Measurements from ENCODE around the gene CTBP2. TPM values are rescaled to one million over a fixed set of nuclear protein-coding genes. Genes with fewer than 3 reads are reported as not detected.

Gene CTBP2
- total RNA-seq, 4 donors from 2014 or later: 41.8 to 55.9 (median 47.1) TPM

- no peak for DNase-seq
- Histone ChIP-seq H3K36me3 (peaks cover 0 to 21% (median 0%) of the 10 kb centered on the region in 3 donors), H3K4me1 (peaks cover 4 to 62% (median 36%) of the 10 kb centered on the region in 3 donors), H3K27ac (peak overlapping the region in 3 of 4 donors; percentile 45 to 81 (median 52)), H3K9me3 (no peaks in the 10 kb centered on the region), H3K4me3 (no peak overlapping the region), H3K27me3 (no peaks in the 10 kb centered on the region)
- TF ChIP-seq POLR2A (IDR thresholded peaks at IDR 0.05): no peak
- no peak for TF ChIP-seq CTCF (IDR thresholded peaks at IDR 0.05)
- intact Hi-C loops (cut with DNase I): no loop called here
- WGBS, 2 donors: 56 to 67% methylated on average over 5 of the region's 5 CpGs
Measured at GRCh38 chr10:125095776-125096175, 64.6 kb downstream of the CTBP2 start.

- DNase-seq: no peak
Measured at GRCh38 chr10:125095228-125095627, 65.1 kb downstream of the CTBP2 start.

GRCh38 chr10:125094806-125095205 lies 65.6 kb downstream of the CTBP2 start:
- WGBS, 2 donors: 91 to 92% methylated on average over 8 of the region's 8 CpGs
- TF ChIP-seq POLR2A (IDR thresholded peaks at IDR 0.05) (no peak), CTCF (IDR thresholded peaks at IDR 0.05) (no peak)
- no peaks in the 10 kb centered on the region for H3K9me3 ChIP-seq
- no peak overlapping the region for H3K4me3 ChIP-seq
- peak overlapping the region in 2 of 4 donors; percentile 45 to 81 for H3K27ac ChIP-seq
- peaks cover 0 to 15% (median 0%) of the 10 kb centered on the region in 3 donors for H3K36me3 ChIP-seq
- peaks cover 4 to 67% (median 37%) of the 10 kb centered on the region in 3 donors for H3K4me1 ChIP-seq
- H3K27me3 ChIP-seq: no peaks in the 10 kb centered on the region
- no peak for DNase-seq
- intact Hi-C loops (cut with DNase I): no loop called here

More at GRCh38 chr10:125095228-125095627, 65.1 kb downstream of the CTBP2 start:
- TF ChIP-seq POLR2A (IDR thresholded peaks at IDR 0.05) (no peak), CTCF (IDR thresholded peaks at IDR 0.05) (no peak)
- Histone ChIP-seq H3K36me3 (peaks cover 0 to 16% (median 0%) of the 10 kb centered on the region in 3 donors), H3K27ac (peak overlapping the region in 3 of 4 donors; percentile 45 to 81 (median 52)), H3K4me1 (peaks cover 4 to 64% (median 37%) of the 10 kb centered on the region in 3 donors), H3K4me3 (no peak overlapping the region), H3K27me3 (no peaks in the 10 kb centered on the region), H3K9me3 (no peaks in the 10 kb centered on the region)
- intact Hi-C loops (cut with DNase I): no loop called here
- WGBS, 2 donors: 86 to 87% methylated on average over 5 to 6 of the region's 6 CpGs

- TF ChIP-seq POLR2A (IDR thresholded peaks at IDR 0.05) (no peak), CTCF (IDR thresholded peaks at IDR 0.05) (no peak)
- WGBS, 2 donors: 86 to 87% methylated on average over 15 to 20 of the region's 21 CpGs
- Histone ChIP-seq H3K27ac (peak overlapping the region; percentile 22 to 91 (median 80)), H3K4me3 (no peak overlapping the region), H3K27me3 (no peaks in the 10 kb centered on the region), H3K4me1 (peaks cover 4 to 73% (median 37%) of the 10 kb centered on the region in 3 donors), H3K9me3 (no peaks in the 10 kb centered on the region), H3K36me3 (peaks cover 0 to 9% (median 0%) of the 10 kb centered on the region in 3 donors)
- intact Hi-C loops (cut with DNase I): no loop called here
- DNase-seq: no peak
Measured at GRCh38 chr10:125093974-125094705, 66.2 kb downstream of the CTBP2 start.

- TF ChIP-seq POLR2A (IDR thresholded peaks at IDR 0.05): no peak
- no peak for TF ChIP-seq CTCF (IDR thresholded peaks at IDR 0.05)
- Histone ChIP-seq H3K27ac (peak overlapping the region; percentile 31 to 91 (median 80)), H3K27me3 (no peaks in the 10 kb centered on the region), H3K4me3 (peak overlapping the region in 1 of 4 donors; percentile 15), H3K9me3 (no peaks in the 10 kb centered on the region), H3K4me1 (peaks cover 4 to 78% (median 37%) of the 10 kb centered on the region in 3 donors), H3K36me3 (peaks cover 0 to 10% (median 0%) of the 10 kb centered on the region in 3 donors)
- intact Hi-C loops (cut with DNase I): no loop called here
- WGBS, 2 donors: 56 to 62% methylated on average over 14 to 17 of the region's 17 CpGs
- no peak for DNase-seq
Measured at GRCh38 chr10:125093199-125093973, 67.0 kb downstream of the CTBP2 start.
